Transverse colon (tissue), 4 donors: ENCODE results near the gene QSOX2. TPM values are rescaled to one million over a fixed set of nuclear protein-coding genes. Genes with fewer than 3 reads are reported as not detected.

Experiments used
- DNase-seq: peaks from one replicate; pipeline ENCODE4 v3.0.0-alpha.2; 2019
- H3K27ac ChIP-seq, 4 donors: fragments of 200-600 bp; sonication (generic); 2 replicates each; pipeline ENCODE4 v1.5.1; 2016 to 2018; ENCODE audit warnings: inconsistent platforms in 4 of 4
- H3K27me3 ChIP-seq: fragments of 200-600 bp; sonication (generic); 2 replicates; pipeline ENCODE4 v1.5.1; 2017; ENCODE audit warnings: inconsistent platforms
- H3K36me3 ChIP-seq, 4 donors: fragments of 200-600 bp; sonication (generic); 2 replicates each; pipeline ENCODE4 v1.5.1; 2017 to 2019; ENCODE audit warnings: inconsistent platforms in 4 of 4
- H3K4me1 ChIP-seq, 4 donors: fragments of 200-600 bp; sonication (generic); 2 replicates each; pipeline ENCODE4 v1.5.1; 2017 to 2020; ENCODE audit warnings: inconsistent platforms in 4 of 4
- H3K4me3 ChIP-seq, 4 donors: fragments of 200-600 bp; sonication (generic); 1 replicate in 1 of 4; 2 replicates in 3 of 4; pipeline versions ENCODE4 v1.5.1 to v1.6.1; 2017 to 2019; ENCODE audit warnings: inconsistent platforms in 4 of 4
- H3K9me3 ChIP-seq, 2 donors: fragments of 200-600 bp; sonication (generic); 2 replicates each; pipeline ENCODE4 v1.5.1; 2017 to 2019; ENCODE audit warnings: inconsistent platforms in 2 of 2
- EP300 ChIP-seq: sonication (generic); formaldehyde crosslinking; IDR thresholded peaks from one replicate; pipeline ENCODE4 v1.6.1; 2017; ENCODE audit warnings: antibody characterized with exemption, low read depth
- POLR2A ChIP-seq: fragments of 450-650 bp; IDR thresholded peaks from one replicate; pipeline ENCODE4 v1.6.1; 2016; ENCODE audit warnings: antibody characterized with exemption, mild to moderate bottlenecking, moderate library complexity
- POLR2AphosphoS5 ChIP-seq, 3 donors: sonication (generic); formaldehyde crosslinking; IDR thresholded peaks; one replicate each; pipeline ENCODE4 v1.6.1; 2016; ENCODE audit warnings: antibody characterized with exemption in 3 of 3
- WGBS, 2 donors: methylation state at CpG; one replicate each; pipeline ENCODE4 v1.1.5; 2018; ENCODE audit warnings: low coverage in 1 of 2; 5-methylcytosine and 5-hydroxymethylcytosine counted together
- in situ Hi-C, 4 donors: fragments of 200-750 bp; cut with MboI; loops; one replicate each; pipeline versions ENCODE4 v1.15.0 to v1.15.1; 2017; ENCODE audit warnings: low sequenced_read_pairs in 3 of 4, low pct_ligation_motif_present in 1 of 4, low pct_unique_long_range_greater_than_20kb in 1 of 4
- intact Hi-C: fragments of 100-400 bp; cut with DNase I; formaldehyde crosslinking; loops from one replicate; pipeline ENCODE4 v1.15.1; 2023; ENCODE audit warnings: low total_unique reads
- total RNA-seq, 4 donors: library from RNA; depleted of rRNA; stranded (reverse); fragments of >200 nt; gene quantifications; one replicate each; pipeline ENCODE4 v1.1.0, GENCODE V29; 2016
- TF ChIP-seq, protein P1 (sequence below), 5 experiments: fragments of 200-600 bp in 3 of 5; fragments of 450-650 bp in 2 of 5; sonication (generic) in 3 of 5; IDR thresholded peaks; 1 replicate in 2 of 5; 2 replicates in 3 of 5; pipeline ENCODE4 v1.5.1; 2016 to 2017; ENCODE audit warnings: antibody characterized with exemption in 5 of 5, inconsistent platforms in 3 of 5, mild to moderate bottlenecking in 2 of 5, moderate library complexity in 1 of 5

QSOX2 gene
- total RNA-seq, 4 donors from 2014 or later, result 3.7 to 18.1 (median 4.8) TPM

- H3K4me3 ChIP-seq, result no peak overlapping the region
- H3K9me3 ChIP-seq, result no peaks in the 10 kb centered on the region
- intact Hi-C loops (no loop called here), in situ Hi-C loops (no loop called here)
- no peaks in the 10 kb centered on the region for H3K36me3 ChIP-seq
- no peak overlapping the region for H3K27ac ChIP-seq
- DNase-seq, result no peak
- WGBS, 2 donors, result 94 to 96% methylated on average over 4 to 17 of the region's 21 CpGs
- no peak for TF ChIP-seq EP300
- TF ChIP-seq POLR2A, result no peak
- no peaks in the 10 kb centered on the region for H3K27me3 ChIP-seq
- peaks cover 0 to 9% (median 4%) of the 10 kb centered on the region in 4 donors for H3K4me1 ChIP-seq
Measured at GRCh38 chr9:136234597-136234996, 11.0 kb downstream of the QSOX2 start.

DNA sequence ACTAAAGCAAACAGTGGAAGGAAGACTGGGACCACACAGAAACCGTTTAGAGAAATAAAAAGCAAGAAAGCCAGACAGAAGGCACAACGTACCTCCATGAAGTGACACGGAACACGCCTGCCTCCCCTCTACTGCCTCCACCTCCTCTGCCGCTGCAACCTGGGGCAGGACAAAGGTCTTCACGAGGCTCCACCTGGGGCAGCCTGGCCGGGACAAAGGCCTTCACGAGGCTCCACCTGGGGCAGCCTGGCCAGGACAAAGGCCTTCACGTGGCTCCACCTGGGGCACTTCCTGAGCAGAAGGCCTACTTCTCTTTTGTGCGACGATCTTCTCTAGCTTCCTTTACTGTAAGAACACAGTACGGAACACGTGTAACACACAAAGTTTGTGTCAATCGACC lies 11.7 kb downstream of the QSOX2 start:
- TF ChIP-seq POLR2A (no peak), POLR2AphosphoS5 (IDR thresholded peaks at IDR 0.05) (no peak), EP300 (no peak)
- TF ChIP-seq, protein P1, sequence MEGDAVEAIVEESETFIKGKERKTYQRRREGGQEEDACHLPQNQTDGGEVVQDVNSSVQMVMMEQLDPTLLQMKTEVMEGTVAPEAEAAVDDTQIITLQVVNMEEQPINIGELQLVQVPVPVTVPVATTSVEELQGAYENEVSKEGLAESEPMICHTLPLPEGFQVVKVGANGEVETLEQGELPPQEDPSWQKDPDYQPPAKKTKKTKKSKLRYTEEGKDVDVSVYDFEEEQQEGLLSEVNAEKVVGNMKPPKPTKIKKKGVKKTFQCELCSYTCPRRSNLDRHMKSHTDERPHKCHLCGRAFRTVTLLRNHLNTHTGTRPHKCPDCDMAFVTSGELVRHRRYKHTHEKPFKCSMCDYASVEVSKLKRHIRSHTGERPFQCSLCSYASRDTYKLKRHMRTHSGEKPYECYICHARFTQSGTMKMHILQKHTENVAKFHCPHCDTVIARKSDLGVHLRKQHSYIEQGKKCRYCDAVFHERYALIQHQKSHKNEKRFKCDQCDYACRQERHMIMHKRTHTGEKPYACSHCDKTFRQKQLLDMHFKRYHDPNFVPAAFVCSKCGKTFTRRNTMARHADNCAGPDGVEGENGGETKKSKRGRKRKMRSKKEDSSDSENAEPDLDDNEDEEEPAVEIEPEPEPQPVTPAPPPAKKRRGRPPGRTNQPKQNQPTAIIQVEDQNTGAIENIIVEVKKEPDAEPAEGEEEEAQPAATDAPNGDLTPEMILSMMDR (IDR thresholded peaks at IDR 0.05), result no peak
- intact Hi-C loops, result no loop called here
- no peaks in the 10 kb centered on the region for H3K9me3 ChIP-seq
- no peak overlapping the region for H3K27ac ChIP-seq
- H3K4me1 ChIP-seq, result peaks cover 0 to 3% (median 1%) of the 10 kb centered on the region in 4 donors
- no peaks in the 10 kb centered on the region for H3K36me3 ChIP-seq
- DNase-seq, result no peak
- no peaks in the 10 kb centered on the region for H3K27me3 ChIP-seq
- in situ Hi-C loops, result no loop called here
- 80 to 83% methylated on average over 1 to 14 of the region's 14 CpGs for WGBS, 2 donors
- H3K4me3 ChIP-seq, result no peak overlapping the region

DNA sequence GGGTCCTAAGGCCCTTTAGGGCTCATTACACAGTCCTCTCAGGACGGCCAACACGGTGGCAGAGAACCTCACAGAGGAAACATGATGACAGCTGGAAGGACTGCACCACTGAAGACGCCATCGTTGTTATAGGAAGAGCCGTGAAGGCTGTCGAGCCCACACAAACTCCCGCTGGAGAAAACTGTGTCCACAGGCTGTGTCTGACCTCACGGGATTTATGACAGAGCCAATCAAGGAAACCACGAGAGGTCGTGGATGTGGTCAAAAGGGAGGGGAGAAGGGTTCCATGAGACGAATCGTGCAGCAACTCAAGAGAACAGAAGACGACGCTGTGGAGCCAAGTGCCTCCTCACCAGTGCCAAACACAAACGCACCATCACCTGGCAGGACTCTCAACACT lies 12.2 kb downstream of the QSOX2 start:
- H3K27ac ChIP-seq, result no peak overlapping the region
- no peak overlapping the region for H3K4me3 ChIP-seq
- no peaks in the 10 kb centered on the region for H3K36me3 ChIP-seq
- H3K27me3 ChIP-seq, result no peaks in the 10 kb centered on the region
- H3K9me3 ChIP-seq, result no peaks in the 10 kb centered on the region
- no peak for DNase-seq
- TF ChIP-seq POLR2AphosphoS5 (IDR thresholded peaks at IDR 0.05) (no peak), POLR2A (no peak), EP300 (no peak)
- TF ChIP-seq, protein P1 (IDR thresholded peaks at IDR 0.05), result no peak
- in situ Hi-C loops, result no loop called here
- 72 to 77% methylated on average over 9 to 15 of the region's 15 CpGs for WGBS, 2 donors
- intact Hi-C loops, result no loop called here
- no peaks in the 10 kb centered on the region for H3K4me1 ChIP-seq

DNA sequence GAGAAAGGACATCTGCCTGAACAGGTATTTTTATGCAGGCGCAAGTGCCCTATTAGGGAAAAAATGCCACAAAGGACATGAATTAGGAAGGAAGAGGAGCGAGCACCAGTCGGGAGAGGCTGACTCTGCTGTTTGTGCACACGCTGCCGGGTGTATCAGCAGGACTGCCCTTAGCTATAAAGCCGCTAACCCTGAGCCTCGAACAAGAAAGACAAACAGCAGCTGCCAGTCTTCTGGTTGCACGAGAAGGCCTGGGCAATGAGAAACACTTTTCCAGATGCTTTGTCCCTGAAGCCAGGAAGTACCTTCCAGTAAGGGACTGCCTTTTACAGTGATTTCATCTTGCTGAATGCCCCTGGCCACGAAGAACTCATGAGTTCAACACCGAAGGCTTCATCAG lies 12.6 kb downstream of the QSOX2 start:
- Histone ChIP-seq H3K4me1 (no peaks in the 10 kb centered on the region), H3K27ac (no peak overlapping the region), H3K27me3 (no peaks in the 10 kb centered on the region), H3K4me3 (no peak overlapping the region), H3K36me3 (no peaks in the 10 kb centered on the region), H3K9me3 (no peaks in the 10 kb centered on the region)
- in situ Hi-C loops, result no loop called here
- 84 to 85% methylated on average over 5 to 10 of the region's 10 CpGs for WGBS, 2 donors
- no peak for DNase-seq
- intact Hi-C loops, result no loop called here
- TF ChIP-seq POLR2A (no peak), POLR2AphosphoS5 (IDR thresholded peaks at IDR 0.05) (no peak), EP300 (no peak)
- TF ChIP-seq, protein P1 (IDR thresholded peaks at IDR 0.05), result no peak
